Muscle of leg (tissue), 11 donors: ENCODE data around the gene SMAD3. TPM values are rescaled to one million over a fixed set of nuclear protein-coding genes. Genes with fewer than 3 reads are reported as not detected.
A peak's percentile ranks its signal among the peaks of the same experiment; 100 is the strongest.
"Not testable (repeated sequence)": the region's sequence is repeated elsewhere in the genome, so short reads cannot be mapped to it uniquely, and the experiment has no call there.

Experiments
- DNase-seq: peaks from one replicate; pipeline ENCODE4 v3.0.0; 2013
- H3K27ac ChIP-seq: one replicate; pipeline ENCODE4 v1.5.1; 2013; ENCODE audit warnings: mild to moderate bottlenecking, low read length, control low read depth
- H3K27me3 ChIP-seq: one replicate; pipeline ENCODE4 v1.6.1; 2013; ENCODE audit warnings: low read length; ENCODE audit not compliant: control insufficient read depth, insufficient read depth
- H3K36me3 ChIP-seq: one replicate; pipeline ENCODE4 v1.6.1; 2013; ENCODE audit warnings: low read length; ENCODE audit not compliant: control insufficient read depth, insufficient read depth
- H3K4me1 ChIP-seq: one replicate; pipeline ENCODE4 v1.6.1; 2013; ENCODE audit warnings: low read length; ENCODE audit not compliant: control insufficient read depth, insufficient read depth
- H3K4me3 ChIP-seq: one replicate; pipeline ENCODE4 v1.5.1; 2013; ENCODE audit warnings: low read length, control low read depth
- H3K9me3 ChIP-seq: replicated peaks from 2 replicates; pipeline ENCODE4 v1.6.1; 2013; ENCODE audit warnings: low read depth, low read length; ENCODE audit not compliant: control insufficient read depth
- WGBS: methylation state at CpG from one replicate; pipeline ENCODE4 v1.1.5; 2013; ENCODE audit warnings: missing lambda C conversion rate; ENCODE audit not compliant: insufficient coverage; 5-methylcytosine and 5-hydroxymethylcytosine counted together
- polyA plus RNA-seq, 8 donors: library from polyadenylated mRNA; unstranded; fragments of 120-200 nt; gene quantifications; one replicate each; pipeline versions ENCODE4 v1.2.1 to v1.2.3, GENCODE V29; 2013; ENCODE audit warnings: inconsistent platforms in 1 of 8, low replicate concordance in 1 of 8; ENCODE audit not compliant: insufficient read length in 8 of 8, insufficient read depth in 1 of 8
- total RNA-seq: library from RNA; stranded (reverse); fragments of 120-200 nt; gene quantifications from one replicate; pipeline ENCODE4 v1.2.4, GENCODE V29; 2013

SMAD3 gene
- total and polyA plus RNA-seq, 9 donors, result 18.3 to 34.0 (median 25.8) TPM

GRCh38 chr15:67023517-67024313 lies 41.7 kb upstream of the SMAD3 start:
- Histone ChIP-seq H3K36me3 (no peaks in the 10 kb centered on the region), H3K4me3 (no peak overlapping the region), H3K27me3 (no peaks in the 10 kb centered on the region), H3K27ac (peak overlapping the region; percentile 36), H3K9me3 (no peaks in the 10 kb centered on the region), H3K4me1 (peaks cover 35% of the 10 kb centered on the region)
- WGBS, result 86% methylated on average over 7 of the region's 7 CpGs
- DNase-seq, result no peak

GRCh38 chr15:67024314-67024997 lies 40.9 kb upstream of the SMAD3 start:
- Histone ChIP-seq H3K27ac (peak overlapping the region; percentile 72), H3K4me3 (no peak overlapping the region), H3K36me3 (no peaks in the 10 kb centered on the region), H3K4me1 (peaks cover 35% of the 10 kb centered on the region), H3K9me3 (no peaks in the 10 kb centered on the region), H3K27me3 (no peaks in the 10 kb centered on the region)
- peak; percentile 96 for DNase-seq
- 0% methylated on average over 1 of the region's 6 CpGs for WGBS

DNA sequence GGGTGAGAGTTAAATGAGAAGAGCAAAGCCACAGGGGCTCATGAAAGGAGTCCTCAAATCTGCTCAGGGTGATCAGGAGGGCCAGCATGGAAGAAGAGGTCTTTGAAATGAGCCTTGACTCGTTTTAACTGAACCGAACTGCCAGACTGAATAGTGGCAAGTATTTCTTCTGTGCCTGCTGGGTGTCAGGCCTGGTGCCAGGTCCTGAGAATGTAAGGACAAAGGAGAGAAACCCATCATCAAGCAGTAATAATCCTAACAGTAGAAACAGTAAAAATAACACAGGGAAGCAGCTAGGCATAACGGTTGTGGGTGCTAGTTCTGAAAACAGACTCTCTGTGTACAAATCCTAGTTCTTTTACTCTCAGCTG lies 40.4 kb upstream of the SMAD3 start:
- no peak for DNase-seq
- Histone ChIP-seq H3K4me3 (no peak overlapping the region), H3K36me3 (no peaks in the 10 kb centered on the region), H3K4me1 (peaks cover 39% of the 10 kb centered on the region), H3K9me3 (no peaks in the 10 kb centered on the region), H3K27me3 (no peaks in the 10 kb centered on the region), H3K27ac (peak overlapping the region; percentile 72)
- WGBS, result no CpG with 5 or more reads among the region's 3 CpGs

GRCh38 chr15:67025719-67026609 lies 39.4 kb upstream of the SMAD3 start:
- no peaks in the 10 kb centered on the region for H3K9me3 ChIP-seq
- no peak overlapping the region for H3K4me3 ChIP-seq
- no peaks in the 10 kb centered on the region for H3K36me3 ChIP-seq
- H3K4me1 ChIP-seq, result peaks cover 44% of the 10 kb centered on the region
- peak; percentile 78 for DNase-seq
- 5% methylated on average over 2 of the region's 9 CpGs for WGBS
- no peaks in the 10 kb centered on the region for H3K27me3 ChIP-seq
- peak overlapping the region; percentile 83 for H3K27ac ChIP-seq

DNA sequence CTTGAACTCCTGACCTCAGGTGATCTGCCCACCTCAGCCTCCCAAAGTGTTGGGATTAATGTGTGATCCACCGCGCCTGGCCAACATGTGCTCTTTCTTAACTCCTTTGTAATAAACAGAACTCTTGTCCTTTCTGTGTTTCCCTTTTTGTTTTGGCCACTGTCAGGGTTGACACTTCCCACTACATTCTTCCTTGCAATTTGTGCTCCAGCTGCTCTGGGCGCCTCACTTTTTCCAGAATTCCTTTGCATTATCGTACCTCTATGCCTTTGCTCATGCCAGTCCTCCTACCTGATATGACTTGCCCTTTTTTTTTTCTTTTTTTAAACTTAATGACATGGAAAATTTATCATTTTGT lies 38.8 kb upstream of the SMAD3 start:
- no peaks in the 10 kb centered on the region for H3K27me3 ChIP-seq
- H3K4me3 ChIP-seq, result no peak overlapping the region
- peaks cover 46% of the 10 kb centered on the region for H3K4me1 ChIP-seq
- no peak for DNase-seq
- no peaks in the 10 kb centered on the region for H3K9me3 ChIP-seq
- peak overlapping the region; percentile 83 for H3K27ac ChIP-seq
- 75% methylated on average over 3 of the region's 4 CpGs for WGBS
- H3K36me3 ChIP-seq, result no peaks in the 10 kb centered on the region

DNA sequence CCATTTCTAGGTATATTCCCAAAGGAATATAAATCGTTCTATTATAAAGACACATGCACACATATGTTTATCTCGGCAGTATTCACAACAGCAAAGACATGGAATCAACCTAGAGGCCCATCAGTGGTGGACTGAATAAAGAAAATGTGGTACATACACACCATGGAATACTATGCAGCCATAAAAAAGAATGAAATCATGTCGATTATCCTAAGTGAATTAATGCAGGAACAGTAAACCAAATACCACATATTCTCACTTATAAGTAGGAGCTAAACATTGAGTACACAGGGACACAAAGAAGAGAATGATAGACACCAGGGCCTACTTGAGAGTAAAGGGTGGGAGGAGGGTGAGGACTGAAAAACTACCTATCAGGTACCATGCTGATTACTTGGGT lies 37.0 kb upstream of the SMAD3 start:
- no CpG with 5 or more reads among the region's 3 CpGs for WGBS
- not testable (repeated sequence) for H3K27me3 ChIP-seq, H3K9me3 ChIP-seq, H3K36me3 ChIP-seq, H3K27ac ChIP-seq, DNase-seq, H3K4me3 ChIP-seq
- H3K4me1 ChIP-seq, result peaks cover 56% of the 10 kb centered on the region

GRCh38 chr15:67030036-67030762 lies 35.2 kb upstream of the SMAD3 start:
- H3K4me3 ChIP-seq, result no peak overlapping the region
- H3K27me3 ChIP-seq, result peaks cover 19% of the 10 kb centered on the region
- no peak for DNase-seq
- no peaks in the 10 kb centered on the region for H3K36me3 ChIP-seq
- peaks cover 53% of the 10 kb centered on the region for H3K4me1 ChIP-seq
- WGBS, result no CpG with 5 or more reads among the region's 5 CpGs
- no peaks in the 10 kb centered on the region for H3K9me3 ChIP-seq
- no peak overlapping the region for H3K27ac ChIP-seq

DNA sequence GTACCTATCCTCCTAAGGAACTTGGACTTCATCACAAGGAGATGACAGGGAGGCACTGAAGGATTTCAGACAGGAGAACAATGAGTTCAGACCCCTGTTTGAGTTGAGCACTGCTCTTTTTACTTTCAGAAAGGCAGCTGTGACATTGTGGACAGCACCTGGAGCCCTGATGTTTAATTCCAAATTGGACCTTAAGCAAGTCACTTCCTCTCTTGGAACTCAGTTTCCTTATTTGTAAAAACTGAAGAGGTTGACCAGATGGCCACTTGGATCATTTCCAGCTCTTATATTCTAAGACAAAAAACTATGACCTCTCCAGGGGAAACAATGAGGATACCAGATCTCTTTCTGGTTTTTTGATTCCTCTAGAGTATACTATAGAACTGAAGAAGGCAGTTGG lies 34.1 kb upstream of the SMAD3 start:
- H3K36me3 ChIP-seq, result no peaks in the 10 kb centered on the region
- no peaks in the 10 kb centered on the region for H3K9me3 ChIP-seq
- DNase-seq, result peak; percentile 80
- H3K4me3 ChIP-seq, result no peak overlapping the region
- peaks cover 19% of the 10 kb centered on the region for H3K27me3 ChIP-seq
- H3K4me1 ChIP-seq, result peaks cover 51% of the 10 kb centered on the region
- H3K27ac ChIP-seq, result peak overlapping the region; percentile 38

DNA sequence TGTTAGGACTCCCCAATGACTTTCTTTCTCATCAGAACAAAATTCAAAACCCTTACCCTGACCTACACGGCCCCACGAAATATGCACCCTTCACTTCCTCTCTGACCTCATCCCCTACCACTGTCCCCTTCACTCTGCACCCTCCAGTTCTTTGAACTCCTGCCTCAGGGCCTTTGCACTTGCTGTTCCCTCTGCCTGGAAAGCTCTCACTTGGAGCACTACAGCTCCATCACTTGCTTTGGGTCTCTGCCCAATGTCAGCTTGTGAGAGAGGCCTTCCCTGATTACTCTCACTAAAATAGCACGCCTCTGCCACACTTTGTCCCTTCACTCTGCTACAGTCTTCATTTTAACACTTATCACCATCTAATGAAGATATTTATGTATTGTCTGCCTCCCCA lies 32.8 kb upstream of the SMAD3 start:
- DNase-seq, result no peak
- WGBS, result 92% methylated on average over 3 of the region's 3 CpGs

More for the DNA sequence above, 32.8 kb upstream of the SMAD3 start:
- Histone ChIP-seq H3K36me3 (no peaks in the 10 kb centered on the region), H3K9me3 (no peaks in the 10 kb centered on the region), H3K27me3 (peaks cover 19% of the 10 kb centered on the region), H3K4me3 (no peak overlapping the region), H3K27ac (no peak overlapping the region), H3K4me1 (peaks cover 52% of the 10 kb centered on the region)
